SU-DHL-6 (cell line): Measurements from ENCODE around the gene UBE3C.

ENCODE experiments used
- H2AFZ ChIP-seq: fragments of 200-600 bp; sonication (generic); 2 replicates; pipeline ENCODE4 v1.6.1; 2014; ENCODE audit warnings: low read depth, mild to moderate bottlenecking, moderate library complexity, mixed read lengths, antibody characterized with exemption, low read length; ENCODE audit not compliant: severe bottlenecking
- H3F3A ChIP-seq: fragments of 200-600 bp; shearing (Covaris generic); 2 replicates; pipeline ENCODE4 v1.6.0; 2016; ENCODE audit warnings: antibody characterized with exemption, mild to moderate bottlenecking; ENCODE audit not compliant: insufficient read depth
- H3K27ac ChIP-seq: fragments of 200-600 bp; sonication (generic); 2 replicates; pipeline ENCODE4 v1.5.1; 2016; ENCODE audit warnings: low read depth, mild to moderate bottlenecking, low read length, moderate library complexity, mixed read lengths
- H3K27me3 ChIP-seq: fragments of 200-600 bp; sonication (generic), shearing (Covaris generic); 2 replicates; pipeline ENCODE4 v1.6.0; 2014; ENCODE audit warnings: mild to moderate bottlenecking, low read length
- H3K36me3 ChIP-seq: fragments of 200-600 bp; sonication (generic); 2 replicates; pipeline ENCODE4 v1.6.1; 2014; ENCODE audit warnings: mild to moderate bottlenecking, low read length, mixed read lengths
- H3K4me2 ChIP-seq: fragments of 300-600, 200-600 bp; shearing (Covaris generic), sonication (generic); 2 replicates; pipeline ENCODE4 v1.6.0; 2014; ENCODE audit warnings: low read length, low read depth, mild to moderate bottlenecking; ENCODE audit not compliant: poor library complexity, severe bottlenecking
- H3K4me3 ChIP-seq: fragments of 200-600 bp; sonication (generic); 2 replicates; pipeline ENCODE4 v1.5.1; 2014; ENCODE audit warnings: antibody characterized with exemption, low read length, mild to moderate bottlenecking, mixed read lengths; ENCODE audit not compliant: insufficient read depth, poor library complexity, severe bottlenecking
- H3K79me2 ChIP-seq: fragments of 200-600 bp; sonication (generic); 2 replicates; pipeline ENCODE4 v1.6.1; 2014; ENCODE audit warnings: mild to moderate bottlenecking, low read length, moderate library complexity; ENCODE audit not compliant: insufficient read depth
- H3K9ac ChIP-seq: fragments of 200-600 bp; sonication (generic); 2 replicates; pipeline ENCODE4 v1.7.0; 2014; ENCODE audit warnings: mild to moderate bottlenecking, low read length
- H3K9me2 ChIP-seq: fragments of 200-600 bp; sonication (generic); replicated peaks from 2 replicates; pipeline ENCODE4 v1.6.1; 2014; ENCODE audit warnings: low read length; ENCODE audit not compliant: insufficient read depth
- H3K9me3 ChIP-seq: fragments of 200-600 bp; sonication (generic); 2 replicates; pipeline ENCODE4 v1.6.1; 2014; ENCODE audit warnings: low read length, mixed read lengths; ENCODE audit not compliant: insufficient read depth
- H4K20me1 ChIP-seq: fragments of 200-600 bp; sonication (generic); 2 replicates; pipeline ENCODE4 v1.6.1; 2014; ENCODE audit warnings: low read depth, mild to moderate bottlenecking, antibody characterized with exemption, low read length, moderate library complexity, mixed read lengths
- EZH2phosphoT487 ChIP-seq: fragments of 200-600 bp; sonication (generic), shearing (Covaris generic); conservative IDR thresholded peaks from 2 replicates; pipeline ENCODE4 v1.6.1; 2018; ENCODE audit warnings: mild to moderate bottlenecking, antibody characterized with exemption, low read length, moderate library complexity, mixed read lengths
- TF ChIP-seq, protein P1 (sequence below): fragments of 200-600 bp; sonication (generic); IDR thresholded peaks from one replicate; pipeline ENCODE4 v1.5.1; 2017; ENCODE audit warnings: antibody characterized with exemption, mild to moderate bottlenecking, low read length, moderate library complexity; ENCODE audit not compliant: insufficient read depth, poor library complexity, severe bottlenecking

Gene UBE3C

DNA sequence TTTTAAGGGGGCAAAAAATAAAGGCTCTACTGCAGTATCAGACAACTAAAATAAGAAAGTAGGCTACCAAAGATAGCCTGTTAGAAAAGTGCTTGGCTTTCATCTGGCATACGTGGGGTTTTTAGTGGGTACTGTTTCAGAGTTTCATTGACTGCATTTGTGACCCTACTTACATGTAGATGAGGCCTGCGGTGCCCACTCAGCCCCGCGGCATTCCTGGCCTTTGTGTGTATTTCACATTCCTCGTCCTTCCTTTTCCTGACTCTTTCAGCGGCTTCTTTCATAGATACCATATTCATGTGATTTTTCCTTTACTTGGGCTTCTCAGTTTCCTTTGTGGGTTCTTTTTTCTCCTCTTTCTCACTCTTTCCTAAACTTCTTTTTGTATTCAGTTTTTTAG is 50.7 kb downstream of the UBE3C start:
- Histone ChIP-seq H3K27me3 (no peaks in the 10 kb centered on the region), H3K9me2 (no peaks in the 10 kb centered on the region), H4K20me1 (no peaks in the 10 kb centered on the region), H3K27ac (no peak overlapping the region), H3K4me3 (no peak overlapping the region), H2AFZ (no peak overlapping the region), H3K4me2 (no peak overlapping the region), H3K36me3 (peaks cover 34% of the 10 kb centered on the region), H3K9me3 (no peaks in the 10 kb centered on the region), H3F3A (0 out of 2 replicates have a peak, but pooled peaks cover 3% of the 10 kb centered on the region), H3K9ac (no peak overlapping the region), H3K79me2 (no peaks in the 10 kb centered on the region)
- TF ChIP-seq EZH2phosphoT487: no peak
- TF ChIP-seq, protein P1, sequence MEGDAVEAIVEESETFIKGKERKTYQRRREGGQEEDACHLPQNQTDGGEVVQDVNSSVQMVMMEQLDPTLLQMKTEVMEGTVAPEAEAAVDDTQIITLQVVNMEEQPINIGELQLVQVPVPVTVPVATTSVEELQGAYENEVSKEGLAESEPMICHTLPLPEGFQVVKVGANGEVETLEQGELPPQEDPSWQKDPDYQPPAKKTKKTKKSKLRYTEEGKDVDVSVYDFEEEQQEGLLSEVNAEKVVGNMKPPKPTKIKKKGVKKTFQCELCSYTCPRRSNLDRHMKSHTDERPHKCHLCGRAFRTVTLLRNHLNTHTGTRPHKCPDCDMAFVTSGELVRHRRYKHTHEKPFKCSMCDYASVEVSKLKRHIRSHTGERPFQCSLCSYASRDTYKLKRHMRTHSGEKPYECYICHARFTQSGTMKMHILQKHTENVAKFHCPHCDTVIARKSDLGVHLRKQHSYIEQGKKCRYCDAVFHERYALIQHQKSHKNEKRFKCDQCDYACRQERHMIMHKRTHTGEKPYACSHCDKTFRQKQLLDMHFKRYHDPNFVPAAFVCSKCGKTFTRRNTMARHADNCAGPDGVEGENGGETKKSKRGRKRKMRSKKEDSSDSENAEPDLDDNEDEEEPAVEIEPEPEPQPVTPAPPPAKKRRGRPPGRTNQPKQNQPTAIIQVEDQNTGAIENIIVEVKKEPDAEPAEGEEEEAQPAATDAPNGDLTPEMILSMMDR: no peak

DNA sequence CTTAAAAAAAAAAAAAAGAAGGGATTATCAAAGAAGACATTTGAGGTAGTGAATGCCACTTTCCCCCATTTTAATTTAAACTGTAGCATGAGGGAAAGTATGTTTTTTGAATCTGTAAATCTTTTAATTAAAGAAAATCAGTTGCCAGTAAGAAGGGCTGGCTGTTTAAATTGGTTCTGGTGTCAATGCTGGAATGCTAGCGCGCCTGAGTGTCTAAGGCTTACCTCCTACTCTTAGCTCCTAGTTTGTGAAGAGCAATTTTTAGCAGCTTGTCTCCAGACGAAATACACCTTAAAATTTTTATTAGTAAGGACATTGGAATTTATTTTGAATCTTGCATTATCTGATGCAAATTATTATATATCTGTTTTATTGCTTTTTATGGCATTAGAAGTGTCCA is 54.1 kb downstream of the UBE3C start:
- H3K27ac ChIP-seq: no peak overlapping the region
- peaks cover 19% of the 10 kb centered on the region for H3K36me3 ChIP-seq
- no peaks in the 10 kb centered on the region for H3K79me2 ChIP-seq
- H3K4me2 ChIP-seq: no peak overlapping the region
- H3K27me3 ChIP-seq: no peaks in the 10 kb centered on the region
- H3K9me2 ChIP-seq: no peaks in the 10 kb centered on the region
- TF ChIP-seq, protein P1: no peak
- no peak for TF ChIP-seq EZH2phosphoT487
- H3K9me3 ChIP-seq: no peaks in the 10 kb centered on the region
- no peak overlapping the region for H3K9ac ChIP-seq
- no peaks in the 10 kb centered on the region for H4K20me1 ChIP-seq
- H3F3A ChIP-seq: no peaks in the 10 kb centered on the region
- H3K4me3 ChIP-seq: no peak overlapping the region
- no peak overlapping the region for H2AFZ ChIP-seq

DNA sequence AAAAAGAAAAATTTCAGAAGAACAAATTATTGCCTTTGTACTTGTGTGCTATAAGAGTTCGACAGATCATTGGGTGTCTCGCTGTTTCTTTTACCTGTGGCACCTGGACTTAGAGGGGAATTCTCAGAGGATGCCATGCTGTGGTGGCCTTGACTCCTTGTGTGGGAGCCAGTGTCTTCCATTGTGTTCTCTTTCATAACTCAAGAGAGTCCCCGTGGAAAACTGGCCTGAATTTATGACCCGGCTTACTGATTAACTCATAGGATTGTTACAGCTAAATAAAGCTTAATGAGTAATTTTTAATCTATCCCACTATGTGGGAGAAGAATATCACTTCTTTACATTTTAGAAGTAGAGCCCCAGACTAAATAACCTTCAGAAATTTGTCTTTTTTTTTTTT is 54.5 kb downstream of the UBE3C start:
- Histone ChIP-seq H3K4me2 (no peak overlapping the region), H2AFZ (no peak overlapping the region), H3K36me3 (peaks cover 15% of the 10 kb centered on the region), H3K27ac (no peak overlapping the region), H3F3A (no peaks in the 10 kb centered on the region), H3K9me2 (no peaks in the 10 kb centered on the region), H3K27me3 (no peaks in the 10 kb centered on the region), H3K9me3 (no peaks in the 10 kb centered on the region), H3K79me2 (no peaks in the 10 kb centered on the region), H4K20me1 (no peaks in the 10 kb centered on the region), H3K4me3 (no peak overlapping the region), H3K9ac (no peak overlapping the region)
- TF ChIP-seq EZH2phosphoT487: no peak
- TF ChIP-seq, protein P1: no peak
